ENCODE results near the gene RALGAPB. TPM values are rescaled to one million over a fixed set of nuclear protein-coding genes. Genes with fewer than 3 reads are reported as not detected.

Gene RALGAPB
- total RNA-seq, 2 donors from 2014 or later: 50.2 to 51.5 TPM

- H3K9me3 ChIP-seq: no peaks in the 10 kb centered on the region
- H3K27ac ChIP-seq: no peak overlapping the region
- TF ChIP-seq CTCF (IDR thresholded peaks at IDR 0.05): no peak
- ATAC-seq (ENCODE audit: insufficient number of reproducible peaks, low FRiP score, low read depth): no peak
- H3K4me1 ChIP-seq (ENCODE audit: control insufficient read depth in 1 of 2, low read depth in 2 of 2): no peaks in the 10 kb centered on the region
- H3K36me3 ChIP-seq: peaks cover 50% of the 10 kb centered on the region
- no peak for DNase-seq (ENCODE audit: low spot score)
- no peak overlapping the region for H3K4me3 ChIP-seq
- H3K27me3 ChIP-seq (replicated peaks; ENCODE audit: insufficient read depth): no peaks in the 10 kb centered on the region
Measured at GRCh38 chr20:38548356-38549083, 75.9 kb downstream of the RALGAPB start.

- ATAC-seq (ENCODE audit: insufficient number of reproducible peaks, low FRiP score, low read depth) (no peak), DNase-seq (ENCODE audit: low spot score) (no peak)
- no peak for TF ChIP-seq CTCF (IDR thresholded peaks at IDR 0.05)
- Histone ChIP-seq H3K27ac (no peak overlapping the region), H3K9me3 (no peaks in the 10 kb centered on the region), H3K36me3 (peaks cover 66% of the 10 kb centered on the region), H3K4me1 (ENCODE audit: control insufficient read depth in 1 of 2, low read depth in 2 of 2) (no peaks in the 10 kb centered on the region), H3K4me3 (no peak overlapping the region), H3K27me3 (replicated peaks; ENCODE audit: insufficient read depth) (no peaks in the 10 kb centered on the region)
Measured at GRCh38 chr20:38550274-38550673, 77.6 kb downstream of the RALGAPB start.

- H3K36me3 ChIP-seq: peaks cover 58% of the 10 kb centered on the region
- H3K4me3 ChIP-seq: no peak overlapping the region
- H3K27me3 ChIP-seq (replicated peaks; ENCODE audit: insufficient read depth): no peaks in the 10 kb centered on the region
- no peak for DNase-seq (ENCODE audit: low spot score)
- no peak overlapping the region for H3K27ac ChIP-seq
- no peaks in the 10 kb centered on the region for H3K4me1 ChIP-seq (ENCODE audit: control insufficient read depth in 1 of 2, low read depth in 2 of 2)
- ATAC-seq (ENCODE audit: insufficient number of reproducible peaks, low FRiP score, low read depth): no peak
- H3K9me3 ChIP-seq: no peaks in the 10 kb centered on the region
- no peak for TF ChIP-seq CTCF (IDR thresholded peaks at IDR 0.05)
Measured at GRCh38 chr20:38551056-38551626, 78.5 kb downstream of the RALGAPB start.

GRCh38 chr20:38554986-38555385 is 82.3 kb downstream of the RALGAPB start:
- Histone ChIP-seq H3K27me3 (replicated peaks; ENCODE audit: insufficient read depth) (no peaks in the 10 kb centered on the region), H3K4me3 (no peak overlapping the region), H3K27ac (no peak overlapping the region), H3K36me3 (peaks cover 49% of the 10 kb centered on the region), H3K4me1 (ENCODE audit: control insufficient read depth in 1 of 2, low read depth in 2 of 2) (no peaks in the 10 kb centered on the region), H3K9me3 (no peaks in the 10 kb centered on the region)
- no peak for DNase-seq (ENCODE audit: low spot score)
- TF ChIP-seq CTCF (IDR thresholded peaks at IDR 0.05): no peak
- no peak for ATAC-seq (ENCODE audit: insufficient number of reproducible peaks, low FRiP score, low read depth)

GRCh38 chr20:38555395-38555794 is 82.8 kb downstream of the RALGAPB start:
- Histone ChIP-seq H3K27ac (no peak overlapping the region), H3K4me1 (ENCODE audit: control insufficient read depth in 1 of 2, low read depth in 2 of 2) (no peaks in the 10 kb centered on the region), H3K27me3 (replicated peaks; ENCODE audit: insufficient read depth) (no peaks in the 10 kb centered on the region), H3K36me3 (peaks cover 49% of the 10 kb centered on the region), H3K4me3 (no peak overlapping the region), H3K9me3 (no peaks in the 10 kb centered on the region)
- ATAC-seq (ENCODE audit: insufficient number of reproducible peaks, low FRiP score, low read depth) (no peak), DNase-seq (ENCODE audit: low spot score) (no peak)
- no peak for TF ChIP-seq CTCF (IDR thresholded peaks at IDR 0.05)
